HepG2 (cell line): ENCODE measurements around the gene NACC2. TPM values are rescaled to one million over a fixed set of nuclear protein-coding genes. Genes with fewer than 3 reads are reported as not detected.

ENCODE experiments used
- ATAC-seq: fragments of 200-7000 bp; cut with Tn5 transposase; 3 replicates; pipeline ENCODE4 v1.9.1; 2020; ENCODE audit warnings: mild to moderate bottlenecking, moderate library complexity
- BruUV-seq: library from RNA; stranded (reverse); fragments of 400-500 nt; replicated peaks from 2 replicates; lab custom pipeline; 2021; lab: Mats Ljungman, UMichigan
- CTCF ChIA-PET: fragments of 300-600 bp; formaldehyde crosslinking; extraction: SDS; loops from one replicate; lab custom pipeline; 2021; ENCODE audit warnings: low total read pairs, inconsistent platforms, low intra/inter-chr PET ratio; lab: Yijun Ruan, JAX
- POLR2A ChIA-PET: fragments of 350-600 bp; sonication (Branson Sonifier 250); formaldehyde crosslinking; loops from one replicate; lab custom pipeline; 2020; ENCODE audit warnings: antibody characterized with exemption, inconsistent platforms; lab: Yijun Ruan, JAX
- DNase-seq: peaks from one replicate; pipeline ENCODE4 v3.0.0-alpha.2; 2015; ENCODE audit warnings: low spot score
- FAIRE-seq: peaks from 3 replicates; lab custom pipeline; 2011; peaks lifted over from hg19 to GRCh38; lab: Jason Lieb, UNC
- H2AFZ ChIP-seq: one replicate; pipeline ENCODE4 v1.6.1; 2011; ENCODE audit warnings: low read length, inconsistent platforms
- H3K27ac ChIP-seq: fragments of 300-600 bp; 3 replicates; pipeline ENCODE4 v1.8.0; 2011; ENCODE audit warnings: mixed run types, mild to moderate bottlenecking, mixed read lengths, low read length, inconsistent platforms; ENCODE audit not compliant: insufficient read depth; ENCODE audit errors: extremely low read length
- H3K27me3 ChIP-seq, 2 experiments: fragments of 200-600 bp in 1 of 2; 2 replicates in 1 of 2; 3 replicates in 1 of 2; pipeline versions ENCODE4 v1.6.0 to v1.8.0; 2011; ENCODE audit warnings: low read length in 2 of 2, mild to moderate bottlenecking in 2 of 2, moderate library complexity in 2 of 2, inconsistent platforms in 1 of 2; ENCODE audit not compliant: insufficient read depth in 2 of 2, control insufficient read depth in 1 of 2
- H3K36me3 ChIP-seq, 2 experiments: fragments of 200-600 bp in 1 of 2; replicated peaks in 1 of 2; 2 replicates in 1 of 2; 3 replicates in 1 of 2; pipeline versions ENCODE4 v1.5.1 to v1.8.0; 2011; ENCODE audit warnings: low read length in 2 of 2, inconsistent platforms in 1 of 2; ENCODE audit not compliant: insufficient read depth in 2 of 2, control insufficient read depth in 1 of 2
- H3K4me1 ChIP-seq: 2 replicates; pipeline ENCODE4 v1.5.1; 2012; ENCODE audit warnings: low read length, inconsistent platforms; ENCODE audit not compliant: insufficient read depth
- H3K4me2 ChIP-seq: 2 replicates; pipeline ENCODE4 v1.6.0; 2011; ENCODE audit warnings: low read depth, low read length, inconsistent platforms
- H3K4me3 ChIP-seq, 3 experiments: fragments of 200-600 bp in 1 of 3; sonication (generic), shearing (Covaris generic) in 1 of 3; replicated peaks in 1 of 3; 2 replicates each; pipeline ENCODE4 v1.5.1; 2011 to 2016; ENCODE audit warnings: low read length in 3 of 3, inconsistent platforms in 2 of 3, low read depth in 2 of 3, mild to moderate bottlenecking in 2 of 3, control low read depth in 1 of 3, mixed read lengths in 1 of 3; ENCODE audit not compliant: insufficient read depth in 1 of 3
- H3K79me2 ChIP-seq: one replicate; pipeline ENCODE4 v1.6.1; 2011; ENCODE audit warnings: low read length, inconsistent platforms; ENCODE audit not compliant: insufficient read depth
- H3K9ac ChIP-seq: 2 replicates; pipeline ENCODE4 v1.6.0; 2011; ENCODE audit warnings: mild to moderate bottlenecking, low read depth, low read length, inconsistent platforms; ENCODE audit not compliant: insufficient read depth
- H3K9me3 ChIP-seq: 2 replicates; pipeline ENCODE4 v1.5.1; 2012; ENCODE audit warnings: mild to moderate bottlenecking, low read length
- H4K20me1 ChIP-seq: 2 replicates; pipeline ENCODE4 v1.6.0; 2011; ENCODE audit warnings: inconsistent platforms, mild to moderate bottlenecking, low read length, moderate library complexity; ENCODE audit not compliant: insufficient read depth
- HNRNPL ChIP-seq: fragments of 200-400 bp; formaldehyde crosslinking; IDR thresholded peaks from 2 replicates; pipeline ENCODE4 v1.6.1; 2017; ENCODE audit warnings: mild to moderate bottlenecking, low read depth, low read length
- KIAA2018 ChIP-seq: sonication (generic); formaldehyde crosslinking; IDR thresholded peaks from 2 replicates; pipeline ENCODE4 v1.5.0; 2020; ENCODE audit warnings: mild to moderate bottlenecking, missing genetic modification reagents, borderline replicate concordance
- ZBTB21 ChIP-seq: sonication (generic); formaldehyde crosslinking; IDR thresholded peaks from 2 replicates; pipeline ENCODE4 v1.4.0; 2020; ENCODE audit warnings: missing genetic modification reagents
- WGBS: methylation state at CpG from one replicate; pipeline ENCODE4 v1.1.6; 2017; ENCODE audit warnings: low lambda C conversion rate; 5-methylcytosine and 5-hydroxymethylcytosine counted together
- in situ Hi-C: cut with HindIII; loops from 2 replicates; pipeline ENCODE4 v1.10.0; 2017; ENCODE audit warnings: low pct_unique_long_range_greater_than_20kb; ENCODE audit not compliant: extremely low pct_ligation_motif_present
- intact Hi-C: fragments of 100-400 bp; cut with micrococcal nuclease; formaldehyde crosslinking; loops from one replicate; pipeline ENCODE4 v1.10.0; 2022; ENCODE audit not compliant: unreplicated experiment
- polyA plus RNA-seq, 8 experiments: library from polyadenylated mRNA; depleted of rRNA in 3 of 8; stranded (reverse) in 7 of 8; unstranded in 1 of 8; fragments of >200 nt; fragmentation: Illumina TruSeq in 4 of 8; extraction: Trizol in 4 of 8; gene quantifications; 2 replicates each; pipeline versions ENCODE4 v1.2.1 to v1.2.3, GENCODE V29; 2011 to 2016; ENCODE audit warnings: low read depth in 4 of 8, missing spikeins in 1 of 8, mixed read lengths in 1 of 8; ENCODE audit not compliant: insufficient read depth in 1 of 8
- total RNA-seq, 5 experiments: library from RNA; depleted of rRNA; stranded (reverse); fragments of >200 nt; fragmentation: Illumina TruSeq; extraction: Trizol; gene quantifications; 2 replicates each; pipeline ENCODE4 v1.2.3, GENCODE V29; 2016; ENCODE audit warnings: low read depth in 1 of 5

Gene NACC2
- total and polyA plus RNA-seq, 2 of the 13 experiments (the other 11 are each of a cell fraction or from before 2014, with no cell fraction given), result 5.9 to 12.3 TPM

- CTCF ChIA-PET, result no interaction called here
- in situ Hi-C loops, result no loop called here
- no peak for ATAC-seq
- Histone ChIP-seq H4K20me1 (peaks cover 17% of the 10 kb centered on the region; the same call in 1 of the 2 replicates), H3K27me3 (no peaks in the 10 kb centered on the region), H3K36me3 (0 out of 5 replicates have a peak, but pooled peaks cover 3 to 8% of the 10 kb centered on the region in 2 experiments), H3K4me3 (no peak overlapping the region), H3K9me3 (no peaks in the 10 kb centered on the region), H3K9ac (no peak overlapping the region), H3K4me2 (no peak overlapping the region), H2AFZ (no peak overlapping the region), H3K79me2 (peaks cover 82% of the 10 kb centered on the region), H3K4me1 (peaks cover 8% of the 10 kb centered on the region; the same call in 1 of the 2 replicates), H3K27ac (no peak overlapping the region)
- intact Hi-C loops, result no loop called here
- no peak for DNase-seq
- TF ChIP-seq HNRNPL, result 0 out of 2 replicates have a peak, but pooled peaks have one; percentile 43
- TF ChIP-seq ZBTB21 (CRISPR knock-in tag), result no peak
- TF ChIP-seq KIAA2018 (CRISPR knock-in tag), result no peak
- TF ChIP-seq, all 625 proteins: peak for 1
- WGBS, result 97% methylated on average over 5 of the region's 16 CpGs
- no peak for FAIRE-seq
- no TSS peak for BruUV-seq
- POLR2A ChIA-PET, result no interaction called here
Measured at GRCh38 chr9:136085815-136086212, 9.3 kb downstream of the NACC2 start.
